AG04449 (cell line): ENCODE data around the gene DOCK9.

Source experiments
- CTCF ChIA-PET: fragments of 350-600 bp; formaldehyde crosslinking; extraction: SDS; loops from one replicate; lab custom pipeline; 2021; ENCODE audit warnings: antibody characterized with exemption; lab: Yijun Ruan, JAX
- POLR2A ChIA-PET: fragments of 400-600, 350-600 bp; formaldehyde crosslinking; extraction: SDS; loops from one replicate; lab custom pipeline; 2020; ENCODE audit warnings: antibody characterized with exemption, inconsistent platforms; lab: Yijun Ruan, JAX
- DNase-seq: peaks from one replicate; pipeline ENCODE4 v3.0.0-alpha.2; 2010; ENCODE audit warnings: low read depth, low spot score
- H3K4me3 ChIP-seq: 2 replicates; pipeline ENCODE4 v1.5.1; 2011; ENCODE audit warnings: low read depth, mild to moderate bottlenecking, control low read depth, low read length
- CTCF ChIP-seq: IDR thresholded peaks from one replicate; pipeline ENCODE4 v1.5.1; 2011; ENCODE audit warnings: mild to moderate bottlenecking, moderate library complexity, low read length, control low read depth, inconsistent platforms; ENCODE audit not compliant: insufficient read depth; ENCODE audit errors: missing control alignments

The DOCK9 gene

GRCh38 chr13:98883998-98884397, 93.9 kb downstream of the DOCK9 start:
- no peak overlapping the region for H3K4me3 ChIP-seq
- TF ChIP-seq CTCF = no peak
- no peak for DNase-seq
- ChIA-PET CTCF (no interaction called here), POLR2A (no interaction called here)

GRCh38 chr13:98881390-98881789, 96.5 kb downstream of the DOCK9 start:
- CTCF ChIA-PET = interaction anchor here (1.6 kb wide), 1 partner anchor 8 kb away, joined by 4 read pairs; no protein-coding TSS in a partner anchor
- no peak for TF ChIP-seq CTCF
- H3K4me3 ChIP-seq = no peak overlapping the region
- POLR2A ChIA-PET = no interaction called here
- DNase-seq = no peak

- CTCF ChIA-PET = interaction anchor here (1.6 kb wide), 1 partner anchor 9 kb away, joined by 4 read pairs; no protein-coding TSS in a partner anchor
Measured at GRCh38 chr13:98880677-98881076, 97.2 kb downstream of the DOCK9 start.

GRCh38 chr13:98879957-98880356, 97.9 kb downstream of the DOCK9 start:
- no peak overlapping the region for H3K4me3 ChIP-seq
- no peak for DNase-seq
- POLR2A ChIA-PET = no interaction called here
- CTCF ChIA-PET = interaction anchor here (0.9 to 1.6 kb wide), 2 partner anchors 10 kb away, joined by 4 read pairs; no protein-coding TSS in a partner anchor
- TF ChIP-seq CTCF = no peak

More at GRCh38 chr13:98880677-98881076, 97.2 kb downstream of the DOCK9 start:
- TF ChIP-seq CTCF = no peak
- H3K4me3 ChIP-seq = no peak overlapping the region
- POLR2A ChIA-PET = no interaction called here
- no peak for DNase-seq

GRCh38 chr13:98879127-98879520, 98.7 kb downstream of the DOCK9 start:
- CTCF ChIA-PET = no interaction called here
- no peak for DNase-seq
- H3K4me3 ChIP-seq = no peak overlapping the region
- TF ChIP-seq CTCF = no peak
- POLR2A ChIA-PET = no interaction called here

- no peak overlapping the region for H3K4me3 ChIP-seq
- no peak for TF ChIP-seq CTCF
- ChIA-PET CTCF (interaction anchor here (1.5 to 2.0 kb wide), 2 partner anchors 23 to 36 kb away, joined by 3 to 5 read pairs; no protein-coding TSS in a partner anchor), POLR2A (no interaction called here)
- no peak for DNase-seq
Measured at GRCh38 chr13:98878486-98879126, 99.3 kb downstream of the DOCK9 start.
